ENCODE measurements around the gene MPHOSPH10.
"Not testable (repeated sequence)": the region's sequence is repeated elsewhere in the genome, so short reads cannot be mapped to it uniquely, and the experiment has no call there.

The MPHOSPH10 gene

DNA sequence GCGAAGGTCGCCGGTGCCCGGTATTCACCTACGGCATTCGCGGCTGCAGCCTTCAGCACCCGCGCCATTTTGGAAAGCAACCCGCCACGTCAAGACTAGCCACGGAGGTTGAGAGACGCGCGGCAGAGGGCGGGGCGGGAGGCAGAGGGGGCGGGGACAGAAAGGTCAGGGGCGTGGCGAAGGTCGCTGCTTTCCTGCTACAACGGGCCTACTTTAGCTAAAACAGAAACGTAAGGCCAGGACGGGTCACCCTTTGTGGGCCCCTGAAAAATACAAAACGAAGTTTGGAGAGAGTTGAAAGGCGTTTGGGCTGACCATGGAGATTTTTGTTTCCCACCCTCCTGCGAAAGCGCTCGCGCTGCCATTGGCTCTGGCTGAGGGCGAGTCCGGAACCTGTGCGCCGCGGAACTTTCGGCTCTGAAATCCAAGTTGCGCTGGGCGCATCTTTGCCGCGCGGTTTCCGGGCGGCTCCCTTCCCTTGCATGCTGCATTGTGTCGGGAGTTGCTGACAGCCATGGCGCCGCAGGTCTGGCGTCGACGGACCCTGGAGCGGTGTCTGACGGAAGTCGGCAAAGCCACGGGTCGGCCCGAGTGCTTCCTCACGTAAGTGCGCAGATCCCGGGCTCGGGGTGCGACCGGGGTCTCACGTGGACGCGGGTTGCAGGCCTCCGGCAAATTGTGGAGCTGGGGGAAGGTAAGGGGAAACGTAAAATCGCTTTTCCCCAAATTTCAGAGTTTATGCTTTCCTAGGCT is at the start of gene MPHOSPH10, which contains the start of gene MCEE:
Gene MPHOSPH10 (plus strand): TSS at position 483 of the 753 bp plus-strand sequence. CDS start 32 bp downstream, at position 515.
Gene MCEE (minus strand): TSS at position 78 of the 753 bp plus-strand sequence. CDS start 10 bp downstream, at position 68.
- peak; percentile 84 for DNase-seq (ENCODE audit: low read depth)

GRCh38 chr2:71082402-71083252 is 47.8 kb upstream of the MPHOSPH10 start:
- DNase-seq (ENCODE audit: low read depth), result no peak

- not testable (repeated sequence) for DNase-seq (ENCODE audit: low read depth)
Measured at GRCh38 chr2:71083297-71083696, 47.1 kb upstream of the MPHOSPH10 start.

DNA sequence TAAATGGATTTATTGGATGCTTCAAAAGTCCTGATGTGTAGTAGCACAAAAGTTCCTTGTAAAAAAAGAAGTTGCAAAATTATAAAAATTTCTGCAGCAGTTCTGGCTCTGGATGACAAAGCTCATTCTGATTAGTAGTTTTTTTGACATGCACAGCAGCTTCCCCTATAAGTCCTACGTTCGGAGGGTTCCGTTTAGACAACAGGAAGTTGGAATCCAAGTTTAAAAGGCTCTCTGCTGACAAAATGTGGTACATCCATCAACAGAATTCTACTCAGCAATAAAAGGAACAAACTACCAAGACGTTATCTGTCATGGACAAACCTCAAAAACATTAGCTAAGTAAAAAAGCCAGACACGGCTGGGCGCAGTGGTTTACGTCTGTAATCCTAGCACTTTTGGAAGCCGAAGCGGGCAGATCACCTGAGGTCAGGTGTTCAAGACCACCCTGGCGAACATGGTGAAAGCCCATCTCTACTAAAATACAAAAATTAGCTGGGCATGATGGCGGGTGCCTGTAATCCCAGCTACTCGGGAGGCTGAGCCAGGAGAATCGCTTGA is 46.6 kb upstream of the MPHOSPH10 start:
- DNase-seq (ENCODE audit: low read depth), result not testable (repeated sequence)

- not testable (repeated sequence) for DNase-seq (ENCODE audit: low read depth)
Measured at GRCh38 chr2:71085325-71086003, 45.0 kb upstream of the MPHOSPH10 start.

DNA sequence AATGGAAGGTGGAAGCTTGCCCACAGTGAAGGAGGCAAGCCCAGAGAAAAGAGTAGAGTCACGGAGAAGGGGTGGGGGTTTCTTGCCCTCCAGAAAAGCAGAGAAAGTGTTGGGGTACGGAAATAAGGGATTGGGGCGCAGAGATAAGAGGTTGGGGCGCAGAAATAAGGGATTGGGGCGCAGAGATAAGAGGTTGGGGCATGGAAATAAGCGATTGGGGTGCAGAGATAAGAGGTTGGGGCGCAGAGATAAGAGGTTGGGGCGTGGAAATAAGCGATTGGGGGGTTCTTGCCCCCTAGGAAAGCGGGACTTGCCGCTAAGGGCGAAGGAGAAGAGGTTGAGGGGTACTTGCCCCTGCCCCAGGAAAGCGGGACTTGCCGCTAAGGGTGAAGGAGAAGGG is 41.0 kb upstream of the MPHOSPH10 start:
- not testable (repeated sequence) for DNase-seq (ENCODE audit: low read depth)

DNA sequence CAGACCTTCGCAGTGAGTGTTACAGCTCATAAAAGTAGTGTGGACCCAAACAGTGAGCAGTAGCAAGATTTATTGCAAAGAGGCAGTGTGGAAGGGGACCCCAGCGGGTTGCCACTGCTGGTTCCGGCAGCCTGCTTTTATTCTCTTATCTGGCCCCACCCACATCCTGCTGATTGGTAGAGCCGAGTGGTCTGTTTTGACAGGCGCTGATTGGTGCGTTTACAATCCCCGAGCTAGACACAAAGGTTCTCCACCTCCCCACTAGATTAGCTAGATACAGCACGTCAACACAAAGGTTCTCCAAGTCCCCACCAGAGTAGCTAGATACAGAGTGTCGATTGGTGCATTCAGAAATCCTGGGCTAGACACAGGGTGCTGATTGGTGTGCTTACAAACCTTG is 38.6 kb upstream of the MPHOSPH10 start:
- not testable (repeated sequence) for DNase-seq (ENCODE audit: low read depth)

DNA sequence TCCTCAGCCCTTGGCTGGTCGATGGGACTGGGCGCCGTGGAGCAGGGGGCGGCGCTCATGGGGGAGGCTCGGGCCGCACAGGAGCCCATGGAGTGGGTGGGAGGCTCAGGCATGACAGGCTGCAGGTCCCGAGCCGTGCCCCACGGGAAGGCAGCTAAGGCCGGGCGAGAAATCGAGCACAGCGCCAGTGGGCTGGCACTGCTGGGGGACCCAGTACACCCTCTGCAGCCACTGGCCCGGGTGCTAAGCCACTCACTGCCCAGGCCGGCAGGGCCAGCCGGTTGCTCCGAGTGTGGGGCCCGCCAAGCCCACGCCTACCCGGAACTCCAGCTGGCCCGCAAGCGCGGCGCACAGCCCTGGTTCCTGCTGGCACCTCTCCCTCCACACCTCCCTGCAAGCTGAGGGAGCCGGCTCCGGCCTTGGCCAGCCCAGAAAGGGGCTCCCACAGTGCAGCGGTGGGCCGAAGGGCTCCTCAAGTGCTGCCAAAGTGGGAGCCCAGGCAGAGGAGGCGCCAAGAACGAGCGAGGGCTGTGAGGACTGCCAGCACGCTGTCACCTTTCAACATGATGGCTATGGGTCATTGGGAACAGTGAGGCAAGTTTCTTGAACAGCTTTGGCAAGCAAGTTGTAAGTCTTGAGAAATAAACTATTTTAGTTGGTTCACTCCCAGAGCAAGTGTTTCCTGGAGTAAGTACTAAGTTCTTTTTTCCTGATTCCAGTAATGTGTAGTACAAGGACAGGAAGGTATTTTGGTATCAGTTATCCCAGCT is 37.8 kb upstream of the MPHOSPH10 start:
- DNase-seq (ENCODE audit: low read depth), result not testable (repeated sequence)

GRCh38 chr2:71100195-71100964 is 30.1 kb upstream of the MPHOSPH10 start:
- peak; percentile 9 for DNase-seq (ENCODE audit: low read depth)

GRCh38 chr2:71101656-71102055 is 28.8 kb upstream of the MPHOSPH10 start:
- no peak for DNase-seq (ENCODE audit: low read depth)

DNA sequence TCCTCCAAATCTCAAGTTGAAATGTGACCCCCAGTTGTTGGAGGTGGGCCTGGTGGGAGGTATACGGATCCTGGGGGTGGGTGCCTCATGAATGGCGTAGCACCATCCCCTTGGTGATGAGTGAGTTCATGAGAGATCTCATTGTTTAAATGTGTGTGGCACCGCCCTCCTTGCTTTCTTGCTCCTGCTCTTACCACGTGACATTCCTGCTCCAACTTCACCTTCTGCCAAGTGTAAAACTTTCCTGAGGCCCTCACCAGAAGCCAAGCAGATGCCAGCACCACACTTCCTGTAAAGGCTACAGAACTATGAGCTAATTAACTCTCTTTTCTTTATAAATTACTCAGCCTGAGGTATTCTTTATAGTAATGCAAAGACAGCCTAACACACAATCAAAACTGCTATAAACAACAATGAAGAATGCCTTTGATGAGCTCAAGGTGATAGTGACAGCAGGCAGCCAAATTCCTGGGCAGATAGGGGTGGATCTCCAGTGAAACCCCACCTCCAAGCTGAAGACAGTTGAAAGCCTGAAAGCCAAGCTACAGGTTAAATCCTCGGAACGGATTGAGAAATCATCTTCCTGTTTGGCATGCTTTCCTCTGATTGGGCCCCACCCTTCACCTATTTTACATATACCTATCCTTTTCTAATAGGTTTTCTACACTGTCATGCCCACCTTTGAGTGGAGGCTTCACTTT is 27.3 kb upstream of the MPHOSPH10 start:
- no peak for DNase-seq (ENCODE audit: low read depth)

DNA sequence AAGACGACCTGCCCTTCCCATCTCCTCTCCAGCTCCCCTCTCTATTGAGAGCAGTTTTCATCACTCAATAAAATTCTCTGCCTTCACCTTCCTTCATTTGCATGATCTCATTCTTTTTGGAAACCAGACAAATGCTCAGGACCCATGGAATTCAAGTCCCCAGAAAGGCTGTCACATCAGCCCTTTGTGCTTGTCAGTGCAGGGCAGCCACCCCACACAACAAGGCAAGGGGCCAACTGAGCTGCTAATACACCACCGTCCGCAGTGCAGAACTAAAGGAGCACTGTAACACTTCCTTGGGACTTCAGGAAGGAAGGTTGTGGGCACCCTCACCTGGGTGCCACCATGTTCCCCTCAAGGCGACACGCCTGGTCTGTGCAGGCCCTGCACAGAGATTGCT is 26.6 kb upstream of the MPHOSPH10 start:
- no peak for DNase-seq (ENCODE audit: low read depth)

DNA sequence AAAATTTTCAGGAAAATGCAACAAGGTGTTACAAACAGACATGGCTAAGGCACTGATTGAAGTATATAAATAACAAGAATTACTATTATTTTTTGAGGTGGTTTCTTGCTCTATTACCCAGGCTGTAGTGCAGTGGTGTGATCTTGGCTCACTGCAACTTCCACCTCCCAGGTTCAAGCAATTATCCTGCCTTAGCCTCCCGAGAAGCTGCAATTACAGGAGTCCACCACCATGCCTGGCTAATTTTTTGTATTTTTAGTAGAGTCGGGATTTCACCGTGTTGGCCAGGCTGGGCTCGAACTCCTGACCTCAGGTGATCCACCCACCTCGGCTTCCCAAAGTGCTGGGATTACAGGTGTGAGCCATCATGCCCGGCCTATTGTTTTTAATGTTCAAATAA is 24.0 kb upstream of the MPHOSPH10 start:
- not testable (repeated sequence) for DNase-seq (ENCODE audit: low read depth)

GRCh38 chr2:71108091-71108490 is 22.3 kb upstream of the MPHOSPH10 start:
- DNase-seq (ENCODE audit: low read depth), result no peak

GRCh38 chr2:71113843-71114242 is 16.6 kb upstream of the MPHOSPH10 start:
- DNase-seq (ENCODE audit: low read depth), result no peak

DNA sequence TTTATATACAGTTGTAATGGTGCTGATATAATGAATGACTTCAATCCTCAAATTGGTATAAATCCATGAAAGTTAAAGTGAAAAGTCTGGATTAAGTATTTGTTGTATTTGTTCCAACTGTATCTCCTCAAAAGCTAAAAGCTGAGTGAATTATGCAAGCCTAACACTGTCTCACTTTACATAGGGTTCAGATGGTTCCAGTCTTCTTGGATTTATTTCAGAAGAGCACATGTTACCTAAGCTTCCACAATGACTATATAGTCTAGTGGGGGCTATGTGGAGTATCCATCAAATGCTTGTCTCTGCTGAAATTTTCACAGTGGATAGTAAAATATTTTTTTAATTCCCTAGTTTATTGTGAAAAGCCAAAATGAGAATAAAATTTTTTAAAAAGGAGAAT is 13.4 kb upstream of the MPHOSPH10 start:
- DNase-seq (ENCODE audit: low read depth), result no peak

- no peak for DNase-seq (ENCODE audit: low read depth)
Measured at GRCh38 chr2:71120195-71120594, 10.2 kb upstream of the MPHOSPH10 start.

- DNase-seq (ENCODE audit: low read depth), result no peak
Measured at GRCh38 chr2:71121479-71121878, 9.0 kb upstream of the MPHOSPH10 start.

DNA sequence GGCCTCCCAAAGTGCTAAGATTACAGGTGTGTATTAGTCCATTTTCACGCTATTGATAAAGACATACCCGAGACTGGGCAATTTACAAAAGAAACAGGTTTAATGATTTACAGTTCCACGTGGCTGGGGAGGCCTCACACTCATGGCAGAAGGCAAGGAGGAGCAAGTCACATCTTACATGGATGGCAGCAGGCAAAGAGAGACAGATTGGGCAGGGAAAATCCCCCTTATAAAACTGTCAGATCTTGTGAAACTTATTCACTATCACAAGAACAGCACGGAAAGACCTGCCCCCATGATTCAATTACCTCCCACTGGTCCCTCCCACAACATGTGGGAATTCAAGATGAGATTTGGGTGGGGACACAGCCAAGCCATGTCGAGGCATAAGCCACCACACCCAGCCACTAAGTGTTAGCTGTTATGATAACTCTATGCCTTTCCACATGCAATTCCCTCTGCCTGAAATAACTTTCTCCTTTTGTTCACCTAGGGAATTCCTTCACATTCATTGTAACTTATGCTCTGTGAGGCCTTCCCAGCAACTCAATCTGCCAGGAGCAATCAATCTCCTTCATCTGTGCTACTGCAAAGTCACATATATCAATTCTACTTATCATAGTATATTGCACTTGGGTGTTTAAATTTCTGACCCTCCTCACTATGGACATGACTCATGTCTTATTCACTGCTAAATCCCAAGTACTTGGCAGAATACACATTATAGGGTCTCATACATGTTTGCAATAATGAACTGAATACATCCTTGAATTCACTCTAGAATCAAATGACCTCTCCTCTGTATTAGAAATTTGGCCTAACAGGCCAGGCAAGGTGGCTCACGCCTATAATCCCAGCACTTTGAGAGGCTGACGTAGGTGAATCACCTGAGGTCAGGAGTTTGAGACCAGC is 7.8 kb upstream of the MPHOSPH10 start:
- DNase-seq (ENCODE audit: low read depth), result no peak

Measured in stimulated activated CD8-positive, alpha-beta memory T cell treated with anti-CD3 and anti-CD28 coated beads, Interleukin-15, amount 100 ng/mL, for 1 hour (primary cell).